T-cell (primary cell): ENCODE data around the gene NUDT8. TPM values are rescaled to one million over a fixed set of nuclear protein-coding genes. Genes with fewer than 3 reads are reported as not detected.

Experiments used
- ATAC-seq, 4 experiments: fragments of 200-7000 bp in 3 of 4; fragments of 150-1000 bp in 1 of 4; cut with Tn5 transposase; replicated peaks in 1 of 4; 1 replicate in 3 of 4; 2 replicates in 1 of 4; pipeline ENCODE4 v1.10.0; 2021; ENCODE audit warnings: moderate library complexity in 3 of 4, mild to moderate bottlenecking in 2 of 4, moderate number of reproducible peaks in 1 of 4
- CTCF ChIA-PET, 2 donors: fragments of 300-600 bp; sonication (Branson Sonifier 250); formaldehyde crosslinking; loops; one replicate each; lab custom pipeline; 2022; ENCODE audit warnings: antibody characterized with exemption in 2 of 2; lab: Charles Lee
- POLR2A ChIA-PET, 2 donors: fragments of 300-600 bp; sonication (Branson Sonifier 250); formaldehyde crosslinking; loops; one replicate each; lab custom pipeline; 2022; ENCODE audit warnings: antibody characterized with exemption in 2 of 2; lab: Charles Lee
- DNase-seq, 35 experiments: peaks; one replicate each; pipeline versions ENCODE4 v3.0.0 to v3.0.0-alpha.2; 2013 to 2023
- H3K27ac ChIP-seq: one replicate; pipeline ENCODE4 v1.5.1; 2013; ENCODE audit warnings: low read length
- H3K27me3 ChIP-seq, 2 experiments: replicated peaks in 1 of 2; 1 replicate in 1 of 2; 2 replicates in 1 of 2; pipeline versions ENCODE4 v1.6.1 to v1.7.0; 2013; ENCODE audit warnings: low read length in 1 of 2, mixed read lengths in 1 of 2; ENCODE audit not compliant: control insufficient read depth in 2 of 2, insufficient read depth in 2 of 2; ENCODE audit errors: extremely low read depth in 1 of 2
- H3K36me3 ChIP-seq, 2 donors: 1 replicate in 1 of 2; 2 replicates in 1 of 2; pipeline versions ENCODE4 v1.6.1 to v1.7.0; 2013; ENCODE audit warnings: low read length in 1 of 2; ENCODE audit not compliant: control insufficient read depth in 2 of 2, insufficient read depth in 1 of 2; ENCODE audit errors: extremely low read depth in 1 of 2
- H3K4me1 ChIP-seq, 2 experiments: 1 replicate in 1 of 2; 2 replicates in 1 of 2; pipeline versions ENCODE4 v1.6.1 to v1.7.0; 2013; ENCODE audit warnings: low read length in 2 of 2, mixed read lengths in 1 of 2; ENCODE audit not compliant: insufficient read depth in 2 of 2, control insufficient read depth in 1 of 2; ENCODE audit errors: extremely low read depth in 1 of 2
- H3K4me3 ChIP-seq, 2 donors: 1 replicate in 1 of 2; 2 replicates in 1 of 2; pipeline versions ENCODE4 v1.5.1 to v1.7.0; 2013; ENCODE audit warnings: mild to moderate bottlenecking in 2 of 2, low read length in 1 of 2, moderate library complexity in 1 of 2; ENCODE audit not compliant: control insufficient read depth in 1 of 2; ENCODE audit errors: extremely low read depth in 1 of 2
- H3K9me3 ChIP-seq: 2 replicates; pipeline ENCODE4 v1.7.0; 2013
- H3K27ac Mint-ChIP-seq, 2 donors: one replicate each; pipeline ENCODE4 v1.8.0; 2020 to 2021; ENCODE audit warnings: mild to moderate bottlenecking in 2 of 2, mixed read lengths in 2 of 2
- H3K27me3 Mint-ChIP-seq, 2 donors: one replicate each; pipeline ENCODE4 v1.8.0; 2021 to 2022; ENCODE audit warnings: mixed read lengths in 2 of 2
- H3K36me3 Mint-ChIP-seq: one replicate; pipeline ENCODE4 v1.8.0; 2021; ENCODE audit warnings: mixed read lengths
- H3K4me1 Mint-ChIP-seq, 3 donors: one replicate each; pipeline ENCODE4 v1.8.0; 2020 to 2022; ENCODE audit warnings: mixed read lengths in 3 of 3, mild to moderate bottlenecking in 1 of 3
- H3K4me3 Mint-ChIP-seq, 3 donors: one replicate each; pipeline ENCODE4 v1.8.0; 2020 to 2022; ENCODE audit warnings: mild to moderate bottlenecking in 3 of 3, mixed read lengths in 3 of 3, moderate library complexity in 3 of 3
- H3K9me3 Mint-ChIP-seq, 3 donors: one replicate each; pipeline ENCODE4 v1.8.0; 2020 to 2022; ENCODE audit warnings: mixed read lengths in 3 of 3
- WGBS: methylation state at CpG from one replicate; pipeline ENCODE4 v1.1.5; 2013; ENCODE audit warnings: missing lambda C conversion rate; ENCODE audit not compliant: insufficient coverage; 5-methylcytosine and 5-hydroxymethylcytosine counted together
- total RNA-seq, 35 experiments: library from RNA in 6 of 35; stranded (reverse) in 6 of 35; fragments of 120-200 nt in 1 of 35; gene quantifications; one replicate each; pipeline versions ENCODE4 v1.2.1 to v1.2.4 and lab custom pipeline; 2013 to 2026

Gene NUDT8
- total RNA-seq, 5 donors from 2014 or later (not counting 1 experiment from before 2014, with no cell fraction given) = 1.5 to 8.0 (median 4.5) TPM

DNA sequence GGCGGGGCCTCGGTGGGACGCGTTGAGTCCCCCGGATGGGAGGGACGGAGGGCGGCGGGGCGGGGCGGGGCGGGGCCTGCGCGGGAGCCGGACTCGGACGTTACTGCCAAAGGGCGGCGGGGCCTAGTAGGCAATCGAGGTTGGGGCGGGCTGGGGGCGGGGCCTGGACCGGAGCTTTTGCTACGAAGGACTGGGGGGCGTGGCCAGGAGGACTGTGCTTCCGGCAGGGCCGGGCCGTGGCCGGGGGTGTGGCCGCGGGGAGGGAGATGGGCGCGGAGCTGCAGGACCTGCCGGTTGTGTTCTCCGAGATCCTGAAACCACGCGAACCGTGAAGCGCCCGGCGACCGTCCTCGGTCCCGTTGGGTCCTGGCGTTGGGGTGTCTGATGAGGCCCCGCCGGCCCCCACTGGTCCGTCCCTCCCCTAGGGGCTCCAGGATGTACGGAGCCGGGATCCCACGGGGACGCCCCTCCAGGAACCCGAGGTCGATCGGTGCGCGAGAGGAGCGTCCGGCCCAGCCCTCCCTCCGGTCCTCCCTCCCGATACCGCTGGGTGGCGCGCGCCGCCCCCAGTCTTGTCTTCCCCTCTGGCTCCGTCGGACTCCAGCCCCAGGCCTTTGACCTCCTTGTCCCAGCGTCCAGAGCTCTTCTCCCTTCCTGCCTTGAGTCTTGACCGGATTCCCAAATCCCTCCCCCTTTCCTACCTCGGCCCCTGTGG is 648 bp upstream of the NUDT8 start:
- peaks cover 6 to 8% (median 7%) of the 10 kb centered on the region in 3 donors for H3K4me1 Mint-ChIP-seq
- ChIA-PET CTCF (interaction anchor here in 1 of 2 donors (1.0 to 3.0 kb wide), 3 partner anchors 16 to 28 kb away, joined by 3 to 18 read pairs (median 17); no protein-coding TSS in a partner anchor), POLR2A (interaction anchor here in 1 of 2 donors (1.2 kb wide), 1 partner anchor 29 kb away, joined by 3 read pairs; no protein-coding TSS in a partner anchor)
- peak in 34 of 35 experiments; percentile 73 to 96 (median 88) for DNase-seq
- H3K27ac ChIP-seq = peak overlapping the region; percentile 89
- peaks cover 0 to 16% of the 10 kb centered on the region in 2 experiments for H3K27me3 ChIP-seq
- H3K9me3 Mint-ChIP-seq = no peaks in the 10 kb centered on the region
- H3K4me3 ChIP-seq = peak overlapping the region; percentile 66 to 93
- no peaks in the 10 kb centered on the region for H3K36me3 Mint-ChIP-seq
- no peaks in the 10 kb centered on the region for H3K36me3 ChIP-seq
- peaks cover 0 to 24% of the 10 kb centered on the region in 2 experiments for H3K4me1 ChIP-seq
- no peaks in the 10 kb centered on the region for H3K27me3 Mint-ChIP-seq
- H3K9me3 ChIP-seq = no peaks in the 10 kb centered on the region
- peak overlapping the region; percentile 87 to 93 for H3K27ac Mint-ChIP-seq
- peak overlapping the region; percentile 82 to 90 (median 88) for H3K4me3 Mint-ChIP-seq
- ATAC-seq = peak; percentile 69 to 79 (median 74)
- WGBS = under 1% methylated on average over 61 of the region's 70 CpGs

DNA sequence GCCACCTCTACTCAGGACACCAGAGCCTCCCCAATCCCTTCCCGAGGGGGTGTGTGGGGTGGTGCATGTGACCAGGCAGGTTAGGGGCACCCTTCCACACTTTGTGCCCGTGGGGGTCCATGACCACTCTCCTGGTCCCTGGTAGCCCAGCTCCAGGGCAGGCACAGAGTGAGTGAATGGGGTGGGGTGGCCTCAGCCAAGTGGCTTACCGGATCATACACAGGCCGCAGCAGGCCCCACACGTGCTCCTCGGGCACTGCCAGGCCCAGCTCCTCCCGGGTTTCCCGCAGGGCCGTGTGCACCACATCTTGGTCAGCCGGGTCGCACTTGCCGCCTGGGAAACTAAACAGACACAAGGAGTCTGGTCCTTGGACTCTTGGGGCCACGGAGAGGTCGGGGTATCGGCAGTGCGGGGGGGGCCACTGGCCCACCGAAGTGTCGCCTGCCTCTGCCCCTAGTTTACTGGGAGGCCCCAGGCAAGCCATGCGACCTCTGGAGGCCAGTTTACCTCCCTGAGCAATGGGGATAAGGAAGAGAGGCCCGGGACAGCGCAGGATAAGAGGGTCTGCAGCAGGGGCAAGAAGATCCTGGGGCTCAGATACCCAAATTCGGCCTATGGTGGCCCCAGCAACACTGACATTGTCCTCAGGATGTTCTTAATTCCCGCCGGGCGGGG is 889 bp downstream of the NUDT8 start:
- no peaks in the 10 kb centered on the region for H3K36me3 ChIP-seq
- no peak overlapping the region for H3K27ac Mint-ChIP-seq
- no peaks in the 10 kb centered on the region for H3K9me3 ChIP-seq
- peak overlapping the region; percentile 52 to 90 (median 88) for H3K4me3 Mint-ChIP-seq
- no peaks in the 10 kb centered on the region for H3K27me3 Mint-ChIP-seq
- ChIA-PET CTCF (interaction anchor here (0.6 to 3.0 kb wide), 7 partner anchors 13 to 242 kb away, joined by 3 to 18 read pairs (median 5); no protein-coding TSS in a partner anchor), POLR2A (interaction anchor here in 1 of 2 donors (1.2 kb wide), 1 partner anchor 30 kb away, joined by 3 read pairs; no protein-coding TSS in a partner anchor)
- H3K36me3 Mint-ChIP-seq = no peaks in the 10 kb centered on the region
- H3K27me3 ChIP-seq = peaks cover 0 to 8% of the 10 kb centered on the region in 2 experiments
- no peak for ATAC-seq
- H3K4me3 ChIP-seq = no peak overlapping the region
- no peak overlapping the region for H3K27ac ChIP-seq
- 58% methylated on average over 23 of the region's 25 CpGs for WGBS
- peaks cover 0 to 24% of the 10 kb centered on the region in 2 experiments for H3K4me1 ChIP-seq
- H3K4me1 Mint-ChIP-seq = peaks cover 6 to 9% (median 8%) of the 10 kb centered on the region in 3 donors
- no peak for DNase-seq
- no peaks in the 10 kb centered on the region for H3K9me3 Mint-ChIP-seq

DNA sequence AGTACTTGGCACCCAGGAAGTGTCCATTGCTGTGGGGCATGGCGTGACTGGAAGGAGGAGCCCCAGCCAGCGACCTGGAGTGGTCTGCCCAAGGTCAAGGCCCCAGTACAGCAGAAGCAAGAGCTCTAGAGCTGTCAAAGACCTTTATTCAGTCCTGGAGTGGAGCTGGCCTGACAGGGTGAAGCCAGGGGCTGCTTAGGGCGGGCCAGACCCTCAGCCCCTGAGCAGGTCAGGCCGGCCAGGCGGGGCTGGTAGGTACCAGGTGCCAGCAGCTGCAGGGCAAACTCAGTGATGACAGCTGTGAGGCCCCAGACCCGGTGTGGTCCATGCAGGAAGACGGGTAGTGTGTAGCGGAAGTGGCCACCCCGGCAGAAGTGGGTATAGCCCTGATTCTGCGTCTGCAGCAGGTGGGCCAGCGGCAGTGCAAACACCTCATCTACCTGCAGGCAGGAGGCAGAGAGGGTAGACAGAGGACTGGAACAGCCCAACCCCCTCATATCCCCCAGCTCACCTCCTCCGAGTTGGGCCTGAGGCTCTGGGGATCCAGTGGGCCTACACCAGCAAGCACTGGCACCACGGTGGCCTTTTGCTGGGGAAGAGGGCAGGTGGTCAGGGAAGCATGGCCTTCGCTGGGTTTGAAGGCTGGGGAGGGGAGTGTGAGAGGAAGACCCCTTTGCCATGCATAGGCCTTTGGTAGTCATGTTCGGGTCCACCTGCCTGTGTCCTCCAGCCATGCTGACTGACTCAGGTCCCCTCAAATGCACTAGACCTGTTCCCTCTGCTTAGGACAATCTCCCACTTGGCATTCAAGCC is 1.7 kb downstream of the NUDT8 start:
- WGBS = 94% methylated on average over 11 of the region's 15 CpGs
- DNase-seq = no peak
- Mint-ChIP-seq H3K4me1 (peaks cover 6 to 9% (median 8%) of the 10 kb centered on the region in 3 donors), H3K36me3 (no peaks in the 10 kb centered on the region), H3K4me3 (peak overlapping the region in 1 of 3 donors; percentile 31), H3K9me3 (no peaks in the 10 kb centered on the region), H3K27me3 (no peaks in the 10 kb centered on the region), H3K27ac (no peak overlapping the region)
- POLR2A ChIA-PET = no interaction called here
- Histone ChIP-seq H3K9me3 (no peaks in the 10 kb centered on the region), H3K27me3 (peaks cover 0 to 3% of the 10 kb centered on the region in 2 experiments), H3K27ac (no peak overlapping the region), H3K36me3 (no peaks in the 10 kb centered on the region), H3K4me1 (peaks cover 0 to 24% of the 10 kb centered on the region in 2 experiments), H3K4me3 (no peak overlapping the region)
- no peak for ATAC-seq
- CTCF ChIA-PET = interaction anchor here (0.7 to 3.0 kb wide), 2 partner anchors 31 to 54 kb away, joined by 3 to 18 read pairs; no protein-coding TSS in a partner anchor

GRCh38 chr11:67627441-67627811 is 2.3 kb downstream of the NUDT8 start:
- Mint-ChIP-seq H3K36me3 (no peaks in the 10 kb centered on the region), H3K4me3 (no peak overlapping the region), H3K27ac (no peak overlapping the region), H3K9me3 (no peaks in the 10 kb centered on the region), H3K27me3 (no peaks in the 10 kb centered on the region), H3K4me1 (peaks cover 6 to 9% (median 8%) of the 10 kb centered on the region in 3 donors)
- 97% methylated on average over 6 of the region's 6 CpGs for WGBS
- H3K36me3 ChIP-seq = no peaks in the 10 kb centered on the region
- ATAC-seq (no peak), DNase-seq (no peak)
- no peaks in the 10 kb centered on the region for H3K9me3 ChIP-seq
- H3K4me1 ChIP-seq = peaks cover 0 to 24% of the 10 kb centered on the region in 2 experiments
- no peak overlapping the region for H3K4me3 ChIP-seq
- ChIA-PET POLR2A (no interaction called here), CTCF (interaction anchor here in 1 of 2 donors (2.1 kb wide), 1 partner anchor 32 kb away, joined by 4 read pairs; no protein-coding TSS in a partner anchor)
- no peaks in the 10 kb centered on the region for H3K27me3 ChIP-seq
- H3K27ac ChIP-seq = no peak overlapping the region

- DNase-seq = no peak
- Mint-ChIP-seq H3K4me1 (peaks cover 6 to 9% (median 8%) of the 10 kb centered on the region in 3 donors), H3K36me3 (no peaks in the 10 kb centered on the region), H3K27me3 (no peaks in the 10 kb centered on the region), H3K9me3 (no peaks in the 10 kb centered on the region), H3K27ac (no peak overlapping the region), H3K4me3 (no peak overlapping the region)
- H3K27me3 ChIP-seq = no peaks in the 10 kb centered on the region
- 100% methylated on average over 2 of the region's 10 CpGs for WGBS
- H3K4me3 ChIP-seq = no peak overlapping the region
- no peaks in the 10 kb centered on the region for H3K36me3 ChIP-seq
- ChIA-PET CTCF (interaction anchor here in 1 of 2 donors (2.1 kb wide), 1 partner anchor 32 kb away, joined by 4 read pairs; no protein-coding TSS in a partner anchor), POLR2A (no interaction called here)
- no peak overlapping the region for H3K27ac ChIP-seq
- no peak for ATAC-seq
- H3K9me3 ChIP-seq = no peaks in the 10 kb centered on the region
- H3K4me1 ChIP-seq = peaks cover 0 to 24% of the 10 kb centered on the region in 2 experiments
Measured at GRCh38 chr11:67626970-67627369, 2.8 kb downstream of the NUDT8 start.
